HG03175 (cell line): Measurements from ENCODE around the gene WDR35.
"Not testable (repeated sequence)": the region's sequence is repeated elsewhere in the genome, so short reads cannot be mapped to it uniquely, and the experiment has no call there.

Experiments used
- ATAC-seq: cut with Tn5 transposase; IDR thresholded peaks from one replicate; pipeline ENCODE4 v1.9.1; 2021; ENCODE audit warnings: mild to moderate bottlenecking, moderate library complexity; ENCODE audit not compliant: unreplicated experiment

Gene WDR35

GRCh38 chr2:19943189-19943588, 46.7 kb downstream of the WDR35 start:
- no peak for ATAC-seq

GRCh38 chr2:19942199-19942598, 47.7 kb downstream of the WDR35 start:
- ATAC-seq: no peak

GRCh38 chr2:19937004-19937403, 52.9 kb downstream of the WDR35 start:
- no peak for ATAC-seq

GRCh38 chr2:19936203-19936602, 53.7 kb downstream of the WDR35 start:
- no peak for ATAC-seq

GRCh38 chr2:19933351-19933981, 56.4 kb downstream of the WDR35 start:
- peak; percentile 62 for ATAC-seq

GRCh38 chr2:19932928-19933327, 57.0 kb downstream of the WDR35 start:
- peak; percentile 20 for ATAC-seq

GRCh38 chr2:19929226-19929625, 60.7 kb downstream of the WDR35 start:
- ATAC-seq: no peak

- not testable (repeated sequence) for ATAC-seq
Measured at GRCh38 chr2:19927816-19928215, 62.1 kb downstream of the WDR35 start.

GRCh38 chr2:19924526-19924925, 65.4 kb downstream of the WDR35 start:
- not testable (repeated sequence) for ATAC-seq

GRCh38 chr2:19922188-19922587, 67.7 kb downstream of the WDR35 start:
- ATAC-seq: not testable (repeated sequence)

GRCh38 chr2:19916385-19916950, 73.4 kb downstream of the WDR35 start:
- no peak for ATAC-seq

- no peak for ATAC-seq
Measured at GRCh38 chr2:19914266-19914975, 75.5 kb downstream of the WDR35 start.

- no peak for ATAC-seq
Measured at GRCh38 chr2:19911808-19912509, 77.9 kb downstream of the WDR35 start.

GRCh38 chr2:19902216-19902740, 87.6 kb downstream of the WDR35 start:
- ATAC-seq: no peak

- ATAC-seq: peak; percentile 89
Measured at GRCh38 chr2:19901442-19902215, 88.3 kb downstream of the WDR35 start, which contains the start of gene TTC32. Gene TTC32, minus strand, starts transcription at chr2:19901983. Its CDS starts 129 bp downstream, at chr2:19901854.

GRCh38 chr2:19900931-19901441, 88.9 kb downstream of the WDR35 start:
- ATAC-seq: peak; percentile 9

- ATAC-seq: peak; percentile 21
Measured at GRCh38 chr2:19899985-19900930, 89.6 kb downstream of the WDR35 start.

- no peak for ATAC-seq
Measured at GRCh38 chr2:19898592-19899329, 91.1 kb downstream of the WDR35 start.
